ENCODE measurements around the gene MTAP. TPM values are rescaled to one million over a fixed set of nuclear protein-coding genes. Genes with fewer than 3 reads are reported as not detected.

Gene MTAP
- total RNA-seq, 2 experiments from 2014 or later: 43.4 to 44.9 TPM

DNA sequence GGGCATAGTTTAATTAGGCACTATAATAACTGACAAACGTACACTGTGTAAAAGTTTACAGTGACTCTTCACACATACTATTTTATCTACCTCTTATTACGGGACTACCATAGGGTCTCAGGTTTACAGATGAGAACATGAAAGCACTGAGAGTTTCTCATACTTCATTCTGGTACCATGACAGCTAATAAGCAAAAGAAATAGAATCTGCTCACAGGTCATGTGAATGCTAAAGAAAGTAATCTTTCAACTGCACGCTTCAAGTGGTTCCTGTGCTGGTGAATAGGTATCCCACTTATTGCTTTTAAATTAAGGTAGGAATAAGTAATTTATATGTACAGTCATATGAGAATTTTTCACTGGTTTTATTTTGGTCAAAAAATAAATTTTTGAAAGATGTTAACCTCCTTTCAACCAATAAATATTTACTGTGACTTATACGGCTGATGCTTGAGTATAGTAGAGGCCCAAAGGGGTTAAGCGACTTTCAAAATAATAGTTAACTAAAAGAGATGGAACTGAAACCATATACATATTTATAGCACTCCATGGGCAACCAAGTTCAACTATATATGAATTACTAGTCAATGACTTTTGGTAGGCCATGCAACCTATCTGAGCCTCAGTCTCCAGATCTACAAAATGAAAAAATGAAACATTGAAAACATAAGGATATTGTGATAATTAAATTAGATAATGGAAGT, 183.7 kb downstream of the MTAP start:
- DNase-seq: no peak
- ChIA-PET CTCF (interaction anchor here (0.9 to 5.6 kb wide), 6 partner anchors 9 to 253 kb away, joined by 3 to 41 read pairs (median 4); partner anchors contain the start of genes CDKN2B and CDKN2B-AS1), POLR2A (interaction anchor here (1.0 to 2.0 kb wide), 4 partner anchors 8 to 133 kb away, joined by 3 to 8 read pairs (median 5); partner anchors contain the start of gene CDKN2B-AS1)
- Mint-ChIP-seq H3K9me3 (no peaks in the 10 kb centered on the region), H3K27ac (no peak overlapping the region), H3K36me3 (ENCODE audit: low read depth) (peaks cover 17% of the 10 kb centered on the region), H3K27me3 (peaks cover 45% of the 10 kb centered on the region), H3K4me3 (no peak overlapping the region), H3K4me1 (peaks cover 15% of the 10 kb centered on the region)

Other genes starting within 250 kb of the MTAP start
- gene CDKN2A, start 191.8 kb downstream of the MTAP start, total RNA-seq: 10 to 100 TPM; 19.4 to 23.2 TPM
- 1 to 10 TPM; 2.6 TPM for gene CDKN2B-AS1, start 192.2 kb downstream of the MTAP start, total RNA-seq
- 1 to 10 TPM; 2.5 to 3.4 TPM for gene CDKN2B, start 206.7 kb downstream of the MTAP start, total RNA-seq

All from activated CD4-positive, alpha-beta memory T cell treated with anti-CD3 and anti-CD28 coated beads, Interleukin-2, amount 10 ng/mL, durations not matched to agents 7 days and 5 days (primary cell).